GM19239 (cell line): ENCODE measurements around the gene LAMB3.

Experiments used
- DNase-seq: peaks from one replicate; pipeline ENCODE4 v3.0.0; 2011; ENCODE audit warnings: low spot score; ENCODE audit not compliant: insufficient read length
- FAIRE-seq: peaks from 2 replicates; lab custom pipeline; 2011; peaks lifted over from hg19 to GRCh38; lab: Jason Lieb, UNC

The LAMB3 gene

GRCh38 chr1:209569455-209570207, 82.6 kb downstream of the LAMB3 start:
- FAIRE-seq: peak; percentile 91
- DNase-seq: peak; percentile 44

- DNase-seq (no peak), FAIRE-seq (no peak)
These were observed 84.5 kb downstream of the LAMB3 start for GRCh38 chr1:209567698-209568175.

- DNase-seq (peak; percentile 41), FAIRE-seq (peak; percentile 80)
These were observed 86.2 kb downstream of the LAMB3 start for GRCh38 chr1:209565759-209566678.
